Measurements from ENCODE around the gene TMLHE. TPM values are rescaled to one million over a fixed set of nuclear protein-coding genes. Genes with fewer than 3 reads are reported as not detected.
A peak's percentile ranks its signal among the peaks of the same experiment; 100 is the strongest.
"Not testable (repeated sequence)": the region's sequence is repeated elsewhere in the genome, so short reads cannot be mapped to it uniquely, and the experiment has no call there.

TMLHE gene
- total RNA-seq, 1 donor from 2014 or later = 19.3 TPM

GRCh38 chrX:155637714-155638113, 25.0 kb upstream of the TMLHE start:
- ChIA-PET POLR2A (no interaction called here), CTCF (no interaction called here)
- DNase-seq = no peak
- no peak for ATAC-seq (ENCODE audit: low read depth)
- no peaks in the 10 kb centered on the region for H3K36me3 Mint-ChIP-seq (ENCODE audit: low read depth)
- H3K9me3 Mint-ChIP-seq = no peaks in the 10 kb centered on the region
- intact Hi-C loops (cut with micrococcal nuclease) = no loop called here
- peaks cover 3% of the 10 kb centered on the region for H3K27me3 Mint-ChIP-seq
- no peak overlapping the region for H3K27ac Mint-ChIP-seq
- H3K4me3 Mint-ChIP-seq = no peak overlapping the region
- TF ChIP-seq CTCF (IDR thresholded peaks at IDR 0.05) = no peak
- H3K4me1 Mint-ChIP-seq = no peaks in the 10 kb centered on the region

- POLR2A ChIA-PET; H3K27me3 Mint-ChIP-seq; CTCF ChIA-PET; H3K9me3 Mint-ChIP-seq; H3K27ac Mint-ChIP-seq; H3K36me3 Mint-ChIP-seq (ENCODE audit: low read depth); H3K4me1 Mint-ChIP-seq; DNase-seq; intact Hi-C loops (cut with micrococcal nuclease); ATAC-seq (ENCODE audit: low read depth); H3K4me3 Mint-ChIP-seq: not testable (repeated sequence)
Observed at GRCh38 chrX:155635019-155635418, 22.3 kb upstream of the TMLHE start.

- Mint-ChIP-seq H3K9me3 (peaks cover 3% of the 10 kb centered on the region), H3K36me3 (ENCODE audit: low read depth) (no peaks in the 10 kb centered on the region), H3K4me3 (peak overlapping the region; percentile 55), H3K27ac (no peak overlapping the region), H3K27me3 (no peaks in the 10 kb centered on the region), H3K4me1 (peaks cover 6% of the 10 kb centered on the region)
- ChIA-PET CTCF (no interaction called here), POLR2A (no interaction called here)
- intact Hi-C loops (cut with micrococcal nuclease) = no loop called here
- TF ChIP-seq CTCF (IDR thresholded peaks at IDR 0.05) = no peak
- DNase-seq = no peak
- ATAC-seq (ENCODE audit: low read depth) = peak; percentile 25
Observed at GRCh38 chrX:155632431-155633100, 19.8 kb upstream of the TMLHE start.

GRCh38 chrX:155620110-155620509, 7.4 kb upstream of the TMLHE start:
- intact Hi-C loops (cut with micrococcal nuclease) = not testable (repeated sequence)

GRCh38 chrX:155615938-155616337, 3.2 kb upstream of the TMLHE start:
- no peak for ATAC-seq (ENCODE audit: low read depth)
- TF ChIP-seq CTCF (IDR thresholded peaks at IDR 0.05) = no peak
- CTCF ChIA-PET = no interaction called here

More at GRCh38 chrX:155620110-155620509, 7.4 kb upstream of the TMLHE start:
- H3K36me3 Mint-ChIP-seq (ENCODE audit: low read depth); DNase-seq; ATAC-seq (ENCODE audit: low read depth); H3K4me1 Mint-ChIP-seq; H3K27ac Mint-ChIP-seq; H3K27me3 Mint-ChIP-seq; POLR2A ChIA-PET; H3K4me3 Mint-ChIP-seq; CTCF ChIA-PET; H3K9me3 Mint-ChIP-seq: not testable (repeated sequence)

GRCh38 chrX:155613927-155614559, 1.3 kb upstream of the TMLHE start:
- ATAC-seq (ENCODE audit: low read depth) (no peak), DNase-seq (no peak)
- peaks cover 18% of the 10 kb centered on the region for H3K4me1 Mint-ChIP-seq
- TF ChIP-seq CTCF (IDR thresholded peaks at IDR 0.05) = no peak
- no peaks in the 10 kb centered on the region for H3K27me3 Mint-ChIP-seq
- no peaks in the 10 kb centered on the region for H3K9me3 Mint-ChIP-seq
- intact Hi-C loops (cut with micrococcal nuclease) = loop anchor here (5.0 kb wide), 1 partner anchor 397 kb away; the partner anchor contains the start of gene VBP1
- CTCF ChIA-PET = no interaction called here
- POLR2A ChIA-PET = no interaction called here
- peaks cover 10% of the 10 kb centered on the region for H3K36me3 Mint-ChIP-seq (ENCODE audit: low read depth)
- H3K27ac Mint-ChIP-seq = no peak overlapping the region
- no peak overlapping the region for H3K4me3 Mint-ChIP-seq

More at GRCh38 chrX:155615938-155616337, 3.2 kb upstream of the TMLHE start:
- no peak for DNase-seq
- Mint-ChIP-seq H3K27me3 (no peaks in the 10 kb centered on the region), H3K36me3 (ENCODE audit: low read depth) (peaks cover 5% of the 10 kb centered on the region), H3K4me3 (no peak overlapping the region), H3K4me1 (peaks cover 10% of the 10 kb centered on the region), H3K9me3 (no peaks in the 10 kb centered on the region), H3K27ac (no peak overlapping the region)
- intact Hi-C loops (cut with micrococcal nuclease) = no loop called here
- POLR2A ChIA-PET = no interaction called here
